NCI-H2196 treated with DMSO at 0.1 percent for 48 hours (cell line): ENCODE results near the gene CREB5.

Experiments used
- DNase-seq: peaks from one replicate; lab custom pipeline; 2025; ENCODE audit not compliant: unreplicated experiment; lab: John Stamatoyannopoulos, UW

The CREB5 gene

DNA sequence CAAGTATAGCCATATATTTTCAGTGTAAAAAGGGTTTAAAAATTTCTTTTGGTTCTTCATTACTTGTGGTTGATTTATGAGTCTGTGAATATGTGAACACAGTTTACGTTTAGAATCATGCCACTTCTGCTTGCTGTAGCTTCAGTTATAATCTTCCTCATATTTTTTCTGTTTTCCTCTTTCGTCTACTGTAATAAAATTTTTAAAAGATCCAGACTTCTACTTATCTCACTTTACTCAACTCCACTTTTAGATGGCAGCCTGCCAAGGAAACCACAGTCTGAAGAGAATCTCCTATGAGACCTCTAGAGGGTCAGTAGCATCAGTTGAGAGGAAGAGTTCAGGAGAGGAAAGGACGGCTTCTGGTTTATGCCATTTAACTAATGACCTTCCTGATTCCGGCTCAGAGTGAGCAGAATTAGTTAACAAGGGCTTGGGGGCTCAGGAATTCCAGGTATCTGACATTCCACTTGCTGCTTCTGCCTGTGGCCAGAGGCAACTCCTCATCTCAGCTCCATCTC is 21.4 kb downstream of the CREB5 start:
- DNase-seq: no peak

DNA sequence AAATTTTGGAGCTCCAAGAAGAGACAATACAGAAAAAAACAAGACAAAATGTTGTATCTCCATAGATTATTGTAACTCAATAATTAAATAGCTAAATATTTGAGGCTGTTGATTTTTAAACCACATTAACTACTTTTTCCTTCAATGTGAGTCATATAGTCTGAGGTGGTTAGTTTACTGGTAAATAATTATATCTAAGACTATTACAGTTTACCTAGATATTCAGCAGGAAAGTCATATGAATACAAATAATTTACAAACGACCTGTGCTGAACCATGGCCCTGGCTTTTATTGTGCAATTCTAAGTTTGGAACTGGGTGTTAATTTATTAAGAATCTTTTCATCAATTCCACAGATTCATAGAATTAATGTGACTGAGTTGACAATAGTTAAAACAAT is 22.2 kb downstream of the CREB5 start:
- DNase-seq: no peak

DNA sequence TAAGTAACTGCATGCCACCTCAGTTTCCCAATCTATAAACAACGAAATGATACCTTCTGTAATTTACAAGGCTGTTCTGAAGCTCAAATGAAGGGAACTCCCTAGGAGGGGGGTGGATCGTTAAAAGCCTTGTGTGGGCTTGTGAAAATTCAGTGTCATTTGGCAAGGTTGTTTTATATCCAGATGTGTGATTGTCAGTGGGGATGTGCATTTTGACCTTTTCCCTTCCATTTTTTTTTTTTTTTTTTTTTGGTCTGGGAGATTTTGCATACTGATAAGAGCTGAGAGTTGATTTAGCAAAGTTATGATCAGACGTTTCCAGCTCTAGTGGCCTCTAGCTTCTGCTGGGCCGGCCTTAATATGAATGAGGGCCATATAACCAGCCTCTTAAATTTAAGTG is 22.8 kb downstream of the CREB5 start:
- DNase-seq: no peak

DNA sequence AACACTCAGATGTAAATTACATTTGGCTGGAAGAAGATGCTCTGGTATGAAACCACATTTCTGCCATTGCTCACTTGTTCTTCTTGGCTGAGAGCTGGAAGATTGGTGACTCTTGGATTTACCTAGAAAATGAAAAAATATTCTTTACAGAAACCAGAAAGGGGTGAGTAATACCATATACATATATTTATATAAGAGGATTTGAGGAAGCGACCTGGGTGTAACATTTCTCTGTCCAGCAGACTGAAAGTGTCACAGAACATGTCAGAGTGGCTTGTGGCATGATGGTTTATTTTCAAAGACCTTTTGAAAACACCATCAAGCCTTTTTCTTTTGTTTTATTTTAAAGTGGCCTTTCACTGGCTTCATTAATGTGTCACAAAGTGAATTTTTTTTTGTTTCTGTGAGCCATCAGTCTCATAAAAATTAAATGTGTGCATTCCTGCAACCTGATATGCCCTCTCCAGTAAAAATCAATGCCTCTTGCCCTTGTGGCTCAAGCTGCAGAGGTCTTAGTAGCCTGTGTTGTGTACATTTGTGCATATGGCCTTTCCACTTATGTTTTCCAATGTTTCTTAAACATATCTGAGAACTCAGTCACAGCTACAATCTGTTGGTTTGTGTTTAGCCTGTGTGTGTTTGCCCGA is 23.5 kb downstream of the CREB5 start:
- DNase-seq: no peak

DNA sequence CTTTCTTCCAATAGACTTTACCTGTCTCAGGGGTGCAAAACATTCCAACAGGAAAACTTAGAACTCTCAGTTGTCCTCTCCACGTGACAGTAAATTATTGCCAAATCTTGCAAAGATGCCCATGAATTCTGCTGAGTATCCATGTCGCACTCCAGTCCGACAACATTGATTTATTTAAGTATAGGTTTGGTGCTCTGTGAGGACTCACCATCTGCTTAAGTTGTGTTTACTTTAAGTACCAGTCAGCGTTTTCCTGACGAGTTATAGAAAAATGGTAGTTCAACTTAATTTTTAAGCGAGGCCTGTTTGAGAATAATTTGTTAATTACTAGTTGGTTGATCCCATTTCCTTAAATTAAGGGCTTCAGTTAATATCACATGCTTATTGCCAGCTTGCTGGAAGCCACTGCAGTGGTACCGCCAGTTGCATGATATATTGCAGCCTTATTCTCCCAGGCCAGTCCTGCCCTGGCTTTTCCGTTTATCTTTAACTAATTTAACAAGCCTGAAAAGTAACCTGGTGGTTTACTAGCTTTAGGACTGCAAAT is 27.8 kb downstream of the CREB5 start:
- DNase-seq: no peak

DNA sequence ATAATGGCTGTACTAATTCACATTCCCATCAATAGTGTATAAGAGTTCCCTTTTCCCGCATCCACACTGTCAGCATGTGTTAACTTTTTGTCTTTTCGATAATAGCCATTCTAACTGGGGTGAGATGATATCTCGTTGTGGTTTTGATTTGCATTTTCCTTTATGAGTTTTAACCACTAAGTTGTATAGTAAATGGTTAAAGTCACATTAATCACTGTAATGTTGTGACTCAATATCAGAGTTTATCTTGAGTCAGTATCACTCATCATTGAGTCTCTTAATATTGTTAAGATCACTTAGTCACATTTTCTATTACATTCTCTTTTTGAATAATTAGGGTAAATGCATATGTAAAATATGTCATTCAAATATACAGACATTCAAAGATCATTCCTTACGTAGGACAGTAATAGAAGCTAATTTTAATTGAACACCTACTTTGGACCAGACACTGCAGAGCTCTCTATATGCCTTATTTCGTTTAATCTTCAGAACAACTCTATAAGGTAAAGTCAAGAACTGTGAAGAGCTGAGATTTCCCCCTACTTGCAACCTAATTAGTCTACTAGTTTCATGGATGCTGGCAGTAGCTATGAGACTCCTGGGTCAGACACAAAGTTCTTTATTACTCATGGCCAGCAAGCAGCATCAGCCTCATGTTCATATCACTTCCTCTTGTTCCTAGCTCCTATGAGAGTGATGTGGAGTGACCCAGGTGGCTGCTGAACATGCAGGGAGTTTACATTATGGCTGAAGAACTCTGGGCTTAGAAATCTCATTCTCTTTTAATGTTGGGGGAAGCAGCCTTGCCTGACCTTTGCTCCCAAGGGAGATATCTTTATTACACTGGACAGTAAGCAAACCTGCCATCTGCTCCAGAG is 30.5 kb downstream of the CREB5 start:
- DNase-seq: no peak

DNA sequence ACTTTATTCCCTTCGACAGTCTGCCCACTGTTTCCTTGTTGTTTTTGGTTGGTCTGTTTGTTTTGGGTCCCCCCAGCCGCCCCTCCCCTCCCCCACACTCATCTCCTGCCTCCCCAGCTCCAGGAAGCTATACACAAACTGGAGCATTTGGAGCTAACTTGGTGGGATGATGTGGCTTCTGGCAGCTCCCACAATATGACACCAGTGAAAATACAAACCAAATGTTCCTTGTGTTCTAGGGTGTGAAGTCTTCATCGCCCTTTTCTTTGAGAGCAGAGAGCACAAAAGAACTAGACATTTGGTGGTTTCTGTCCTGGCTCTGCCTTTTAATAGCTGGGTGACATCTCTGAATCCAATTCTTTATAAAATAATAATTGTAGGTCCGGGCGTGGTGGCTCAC is 33.8 kb downstream of the CREB5 start:
- no peak for DNase-seq

DNA sequence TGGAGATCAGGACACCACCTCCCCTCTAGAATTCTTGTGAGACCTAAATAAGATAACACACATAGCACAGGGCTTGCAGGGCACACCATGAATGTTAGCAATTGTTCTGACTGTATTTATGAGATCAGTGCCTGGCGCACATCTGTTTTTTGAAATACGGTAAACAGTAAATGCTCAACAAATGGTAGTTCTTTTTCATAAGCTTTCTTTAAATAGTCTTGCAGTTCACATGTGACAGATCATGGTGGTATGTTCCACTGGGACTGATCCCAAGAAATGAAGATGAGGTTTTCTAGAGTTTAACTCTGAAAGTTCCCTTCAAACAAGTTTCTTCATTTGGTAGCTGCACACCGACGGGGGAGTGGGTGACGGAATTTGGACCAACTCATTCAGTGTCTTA is 34.8 kb downstream of the CREB5 start:
- no peak for DNase-seq

DNA sequence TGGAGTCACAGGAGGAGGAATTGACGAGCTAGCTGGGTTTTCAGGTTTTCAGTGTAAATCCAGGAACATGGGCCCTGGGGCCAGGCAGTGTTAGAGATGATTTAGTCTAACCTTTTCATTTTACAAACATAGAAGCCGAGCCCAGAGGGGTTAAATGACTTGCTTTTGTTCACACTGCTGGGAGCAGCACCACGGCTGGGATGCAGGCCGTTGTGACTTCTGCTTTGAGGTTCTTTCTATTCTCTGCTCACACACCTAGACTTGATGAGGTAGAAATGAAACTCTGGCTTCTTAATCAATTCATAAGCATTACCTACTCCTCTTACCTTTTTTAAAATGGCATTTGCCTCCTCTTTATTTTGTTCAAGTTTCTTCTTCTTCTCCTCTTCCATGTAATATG is 36.4 kb downstream of the CREB5 start:
- no peak for DNase-seq

DNA sequence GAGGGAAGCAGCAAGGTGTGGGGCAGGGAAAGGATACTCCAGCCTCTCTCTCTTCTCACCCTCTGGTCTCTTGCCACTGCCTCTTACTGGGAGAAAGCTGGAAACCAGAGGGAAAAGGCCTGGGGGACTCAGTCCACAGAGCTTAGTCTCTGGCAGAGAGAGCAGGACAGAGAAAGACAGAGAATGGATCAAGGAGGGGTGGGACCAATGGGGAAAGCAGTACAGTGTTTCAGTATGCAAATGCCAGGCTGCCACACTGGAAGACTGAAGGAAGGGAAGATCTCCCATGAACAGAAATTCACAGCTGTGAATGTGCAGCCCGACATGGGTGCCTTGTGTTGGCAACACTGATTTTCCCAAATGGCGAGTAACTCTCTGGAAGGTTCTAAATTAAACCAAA is 40.4 kb downstream of the CREB5 start:
- DNase-seq: no peak

DNA sequence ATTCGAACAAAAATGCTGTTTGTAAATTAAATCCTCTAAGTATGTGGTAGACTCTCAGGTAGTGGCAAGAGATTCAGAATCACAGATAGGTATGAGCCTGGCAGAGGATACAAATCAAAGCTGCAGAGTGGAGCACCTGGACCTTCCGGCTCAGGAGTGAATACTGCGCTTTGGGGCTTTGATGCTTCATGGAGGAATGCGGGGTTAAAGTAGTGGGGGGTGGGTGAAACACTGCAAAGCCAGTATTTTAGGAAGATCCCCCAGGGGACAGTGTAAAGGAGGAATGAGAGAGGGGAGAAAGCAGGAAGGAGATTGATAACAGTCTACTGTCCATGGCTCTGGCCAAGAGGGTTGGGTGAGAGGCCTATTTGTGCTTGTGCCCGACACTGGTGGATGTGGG is 43.2 kb downstream of the CREB5 start:
- no peak for DNase-seq

DNA sequence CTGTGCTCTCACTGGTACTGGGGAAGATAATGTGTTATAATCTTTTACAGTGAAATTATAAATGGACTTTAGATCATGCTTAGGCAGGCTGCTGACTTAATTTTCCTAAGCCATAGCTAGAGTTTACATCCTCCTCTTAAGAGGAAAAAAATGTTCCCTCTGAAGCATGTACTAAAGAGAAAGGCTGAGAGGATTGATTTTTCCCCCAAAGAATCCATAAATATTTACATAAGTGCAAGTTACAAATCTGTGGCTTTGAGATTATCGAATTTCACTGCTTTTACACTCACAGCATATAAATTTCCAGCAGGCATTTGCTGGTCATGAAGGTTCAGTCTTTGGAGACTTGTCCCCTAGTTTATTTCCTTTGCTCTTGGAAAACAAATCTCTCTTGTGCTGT is 43.7 kb downstream of the CREB5 start:
- no peak for DNase-seq

DNA sequence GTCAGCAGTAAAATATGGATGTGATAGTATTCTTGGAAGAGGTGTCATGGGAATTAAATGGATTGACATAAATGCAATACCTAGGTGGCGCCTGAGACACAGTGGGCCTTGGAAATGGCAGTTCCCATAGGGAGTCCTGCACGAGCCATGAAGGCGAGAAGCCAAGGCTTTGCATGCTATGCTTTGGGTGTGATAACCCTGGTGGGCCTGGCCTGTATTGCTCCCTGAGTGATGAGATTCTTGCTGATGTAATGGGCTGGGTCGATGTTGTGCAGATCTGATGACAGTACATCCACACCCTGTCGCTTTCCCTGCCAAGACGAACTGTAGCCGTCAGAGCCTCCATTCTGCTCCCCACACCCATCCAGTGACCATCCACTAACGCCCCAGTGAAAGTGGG is 46.4 kb downstream of the CREB5 start:
- no peak for DNase-seq

DNA sequence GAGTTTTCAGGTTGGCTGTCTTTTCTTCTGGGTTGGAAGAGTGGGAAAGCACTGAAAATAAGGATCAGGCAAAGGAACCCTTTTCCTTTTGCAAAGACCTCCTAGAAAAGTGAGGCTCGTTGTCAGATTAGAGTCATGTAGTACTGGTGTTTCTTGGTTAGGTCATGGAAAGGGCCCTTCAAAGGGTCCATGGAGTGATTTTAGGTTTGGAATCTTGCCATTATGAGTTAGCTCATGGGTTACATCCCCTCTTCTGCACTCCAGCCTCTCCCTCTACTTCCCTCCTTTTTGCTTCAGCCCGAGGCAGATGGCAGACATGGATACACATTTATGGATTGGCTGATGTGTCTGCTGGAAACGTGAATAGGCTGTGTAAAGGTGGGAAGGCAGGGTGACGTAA is 47.0 kb downstream of the CREB5 start:
- DNase-seq: no peak

DNA sequence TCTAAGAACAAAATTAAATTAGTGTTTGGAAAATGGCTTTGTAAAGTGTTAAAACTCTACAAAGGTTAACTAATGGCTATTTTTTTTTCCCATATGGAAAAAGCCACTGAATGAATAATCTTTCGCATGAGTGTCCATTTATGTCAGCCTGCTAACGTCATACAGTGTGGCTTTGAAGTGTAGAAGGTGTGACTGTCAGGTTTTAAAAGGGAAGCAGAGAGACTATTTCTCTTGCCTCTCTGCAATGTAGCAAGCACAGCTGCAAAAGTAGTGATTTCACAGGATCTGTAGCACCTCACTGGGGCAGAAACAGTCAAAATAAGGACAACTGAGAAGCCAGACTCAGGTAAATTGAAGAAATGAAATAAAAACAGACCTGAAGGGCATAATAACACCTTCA is 53.4 kb downstream of the CREB5 start:
- DNase-seq: no peak

DNA sequence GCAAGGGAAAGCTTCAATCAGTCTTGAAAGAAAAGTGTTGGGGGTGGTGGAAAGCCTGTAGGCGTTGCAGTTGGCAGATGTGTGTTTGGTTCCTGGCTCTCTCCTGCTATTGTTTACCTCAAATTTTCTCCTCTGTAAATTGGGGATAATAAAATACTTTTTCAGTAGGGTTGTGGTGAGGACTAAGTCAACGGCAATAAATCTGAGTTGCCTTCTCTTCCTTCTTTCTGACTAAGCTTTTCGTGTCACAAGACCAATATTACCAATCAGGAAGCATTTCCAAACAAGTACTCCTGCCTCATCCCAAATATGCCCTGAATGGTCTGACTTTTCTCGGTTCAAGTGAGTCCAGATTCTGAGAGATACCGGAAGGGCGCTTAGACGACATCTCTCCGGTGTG is 54.0 kb downstream of the CREB5 start:
- no peak for DNase-seq

DNA sequence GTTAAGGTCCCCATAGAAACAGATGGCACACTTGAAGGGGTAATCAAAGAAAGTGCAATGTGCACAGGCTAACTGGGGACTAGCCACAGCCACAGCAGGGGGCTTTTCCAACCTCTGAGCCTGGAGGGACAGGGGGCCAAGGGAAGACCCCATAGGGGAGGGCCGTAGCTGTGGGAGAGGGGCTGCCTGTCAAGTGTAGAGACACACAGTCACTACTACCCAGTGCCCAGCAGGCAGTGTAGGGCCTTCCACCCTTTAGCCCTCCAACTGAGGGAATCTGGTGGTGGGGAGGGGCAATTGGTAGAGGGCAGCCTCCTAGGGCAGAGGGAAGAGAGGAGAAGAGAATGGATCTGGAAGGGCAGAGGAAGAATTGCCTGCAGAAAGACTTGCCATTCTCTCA is 54.6 kb downstream of the CREB5 start:
- DNase-seq: no peak

DNA sequence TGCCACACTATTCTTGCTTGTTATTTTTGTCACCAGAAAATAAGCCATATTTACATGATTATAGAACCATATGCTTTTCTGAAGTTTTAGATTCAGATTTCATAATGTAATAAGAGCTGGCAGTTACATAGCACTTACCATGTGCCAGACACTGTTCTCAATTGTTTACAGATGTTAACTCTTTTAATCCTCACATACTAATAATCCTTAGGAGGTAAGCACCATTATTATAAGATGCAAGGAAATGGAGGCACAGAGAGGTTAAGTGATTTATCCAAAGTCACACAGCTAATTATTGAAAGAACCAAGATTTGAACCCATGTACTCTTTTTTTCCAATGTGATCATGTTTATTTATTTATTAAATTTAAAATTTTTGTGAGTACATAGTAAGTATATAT is 57.2 kb downstream of the CREB5 start:
- no peak for DNase-seq

DNA sequence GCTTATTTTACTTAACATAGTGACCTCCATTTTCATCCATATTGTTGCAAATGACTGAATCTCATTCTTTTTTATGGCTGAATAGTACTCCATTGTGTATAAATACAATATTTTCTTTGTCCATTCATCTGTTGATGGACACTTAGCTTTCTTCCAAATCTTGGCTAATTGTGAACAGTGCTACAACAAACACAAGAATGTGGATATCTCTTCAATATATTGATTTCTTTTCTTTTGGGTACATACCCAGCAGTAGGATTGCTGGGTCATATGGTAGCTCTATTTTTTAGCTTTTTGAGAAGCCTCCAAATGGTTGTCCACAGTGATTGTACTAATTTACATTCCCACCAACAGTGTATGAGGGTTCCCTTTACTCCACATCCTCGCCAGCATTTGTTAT is 58.0 kb downstream of the CREB5 start:
- no peak for DNase-seq

DNA sequence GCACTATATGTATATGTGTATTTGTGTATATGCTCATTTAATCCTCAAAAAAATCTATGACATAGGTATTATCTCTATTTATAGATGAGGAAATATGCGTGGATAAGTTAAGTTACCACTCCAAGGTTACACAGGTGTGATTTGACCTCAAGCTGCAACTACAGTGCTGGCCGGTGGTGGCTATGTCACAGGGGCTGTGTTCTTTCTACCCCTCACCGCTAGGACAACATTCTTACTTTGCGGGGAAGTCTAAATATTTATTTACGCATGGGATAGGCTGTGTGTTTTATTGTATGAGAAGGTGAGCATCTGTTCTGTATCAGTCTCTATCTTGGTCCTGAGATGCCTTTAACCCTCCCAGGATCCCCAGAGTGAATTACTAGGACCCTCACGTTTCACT is 60.0 kb downstream of the CREB5 start:
- DNase-seq: no peak

DNA sequence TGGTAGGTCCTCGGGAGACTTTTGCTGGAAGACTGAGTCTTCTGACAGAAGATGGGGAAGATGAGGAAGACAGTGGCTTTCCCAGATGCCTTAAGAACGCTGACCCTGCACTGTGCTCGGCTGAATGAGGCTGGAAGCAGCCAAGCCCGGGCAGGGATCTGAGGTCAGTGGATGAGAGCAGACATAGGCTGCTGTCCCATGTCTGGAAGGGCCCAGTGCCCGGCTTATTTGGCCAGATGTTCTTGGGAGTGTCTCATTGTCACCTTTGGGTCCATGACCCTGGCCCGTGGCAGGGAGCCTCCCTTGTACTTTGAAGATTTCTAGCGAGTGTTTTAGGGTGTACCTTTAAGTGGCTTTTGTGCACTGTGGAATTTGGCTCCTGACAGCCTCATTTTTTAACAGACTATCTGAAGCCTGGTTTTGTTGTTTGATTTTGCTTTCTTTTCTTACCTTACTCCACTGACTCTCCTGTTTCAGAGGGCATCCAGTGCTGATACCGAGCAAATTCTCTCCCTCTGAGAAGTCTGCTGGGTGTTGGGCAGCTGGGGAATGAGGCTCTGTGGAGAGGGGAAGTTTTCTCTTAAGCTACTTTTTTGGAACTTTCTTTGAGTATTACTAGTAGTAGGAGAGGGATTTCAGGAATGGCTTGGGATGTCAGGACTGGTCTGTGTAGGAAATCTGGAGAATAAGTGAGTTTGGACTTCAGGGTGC is 61.4 kb downstream of the CREB5 start:
- DNase-seq: no peak

DNA sequence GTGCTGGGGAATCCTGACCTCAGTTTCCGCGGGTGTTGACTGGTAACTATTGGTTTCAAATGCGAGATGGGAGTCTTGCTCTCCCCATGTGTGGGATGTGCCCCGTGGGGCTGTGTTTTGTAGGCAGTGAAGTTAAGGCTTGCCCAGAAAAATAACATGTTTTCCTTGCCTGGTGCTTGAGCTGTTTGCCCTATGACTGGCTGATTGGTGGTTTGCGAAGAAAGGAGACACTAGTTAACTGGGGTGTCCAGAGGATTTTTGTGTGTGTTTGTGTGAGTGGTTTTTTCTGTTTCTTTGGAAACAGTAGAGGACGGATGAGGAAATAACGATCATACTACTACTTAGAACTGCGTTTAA is 61.9 kb downstream of the CREB5 start:
- no peak for DNase-seq
